Pulmonary artery endothelial cell (primary cell): ENCODE data around the gene DNAJC27. TPM values are rescaled to one million over a fixed set of nuclear protein-coding genes. Genes with fewer than 3 reads are reported as not detected.
"Not testable (repeated sequence)": the region's sequence is repeated elsewhere in the genome, so short reads cannot be mapped to it uniquely, and the experiment has no call there.

Experiments used
- DNase-seq: peaks from one replicate; pipeline ENCODE4 v3.0.0-alpha.2; 2011; ENCODE audit warnings: low read depth, low spot score
- total RNA-seq: library from RNA; depleted of rRNA; stranded (reverse); fragments of >200 nt; gene quantifications from 2 replicates; pipeline ENCODE4 v1.2.3, GENCODE V29; 2014

DNAJC27 gene
- total RNA-seq = 2.2 and 2.4 TPM in 2 replicates

DNA sequence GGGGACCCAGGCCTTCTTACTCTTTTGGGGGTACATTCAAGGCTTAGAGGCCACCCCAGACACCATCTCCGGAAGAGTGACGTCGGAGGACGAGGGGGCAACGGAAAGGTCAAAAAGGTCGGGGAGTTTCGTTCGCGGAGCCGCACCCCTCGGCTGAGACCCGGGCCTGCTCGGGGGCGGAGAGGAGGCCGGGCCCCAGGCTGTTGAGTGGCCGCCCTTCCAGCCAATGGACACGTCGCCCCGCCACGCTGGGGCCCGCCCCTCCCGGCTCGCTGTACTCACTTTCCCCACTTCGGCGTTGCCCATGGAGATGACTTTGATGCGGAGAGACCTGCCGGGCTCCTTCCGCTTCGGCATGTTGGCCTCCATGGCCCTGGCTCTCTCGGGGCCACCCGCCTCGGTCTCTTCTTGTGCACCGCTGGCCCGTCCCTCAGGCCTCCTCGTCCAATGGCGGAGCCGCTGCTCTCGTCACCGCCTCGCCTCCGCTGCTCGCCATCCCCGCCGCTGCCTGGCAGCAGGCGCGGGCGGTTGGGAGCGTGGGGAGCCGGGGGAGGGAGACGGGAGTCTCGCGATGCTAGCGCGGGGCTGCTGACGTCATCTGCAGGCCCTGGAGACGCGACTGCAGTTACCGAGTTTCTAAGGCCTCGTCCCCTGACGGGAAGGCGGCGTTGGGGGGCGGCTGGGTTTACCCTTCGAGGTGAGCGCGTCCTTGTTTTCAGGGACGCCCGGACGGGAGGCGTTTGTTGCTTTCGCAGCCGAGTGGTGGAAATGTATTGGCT, at the start of gene DNAJC27:
Gene DNAJC27 (minus strand): TSS at position 420 of the 779 bp plus-strand sequence. CDS start 51 bp downstream, at position 369.
- DNase-seq = peak; percentile 93

- DNase-seq = no peak
Observed at GRCh38 chr2:25018681-25019080, 46.9 kb upstream of the DNAJC27 start.

DNA sequence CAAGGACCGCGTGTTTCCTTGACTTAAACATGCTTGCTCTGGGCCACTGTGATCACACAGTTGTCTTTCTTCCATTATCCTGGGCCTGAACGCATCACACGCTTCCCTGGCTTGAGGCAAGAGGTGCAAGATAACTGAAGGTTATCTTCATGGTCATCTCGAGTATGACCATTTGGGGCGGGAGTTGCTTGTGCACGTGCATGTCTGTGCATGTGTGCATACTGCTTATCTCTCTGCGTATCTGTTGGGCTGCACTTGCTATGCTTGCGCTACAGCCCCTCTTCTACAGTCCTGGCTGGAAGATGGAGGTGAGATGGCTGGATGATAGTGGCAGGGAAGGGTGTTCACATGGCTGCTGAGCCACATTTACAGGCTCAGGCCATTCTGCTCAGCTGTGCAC, 42.9 kb upstream of the DNAJC27 start:
- no peak for DNase-seq

DNA sequence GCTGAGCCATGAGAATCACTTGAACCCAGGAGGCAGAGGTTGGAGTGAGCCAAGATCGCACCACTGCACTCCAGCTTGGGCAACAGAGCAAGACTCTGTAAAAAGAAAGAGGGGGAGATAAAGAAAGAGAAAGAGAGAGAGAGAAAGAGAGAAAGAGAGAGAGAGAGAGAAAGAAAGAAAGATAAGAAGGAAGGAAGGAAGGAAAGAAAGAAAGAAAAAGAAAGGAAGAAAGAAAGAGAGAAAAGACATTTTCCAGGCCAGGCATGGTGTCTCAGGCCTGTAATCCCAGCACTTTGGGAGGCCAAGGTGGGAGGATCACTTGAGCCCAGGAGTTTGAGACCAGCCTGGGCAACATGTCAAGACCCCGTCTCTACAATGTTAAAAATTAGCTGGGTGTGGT, 39.6 kb upstream of the DNAJC27 start:
- not testable (repeated sequence) for DNase-seq

DNA sequence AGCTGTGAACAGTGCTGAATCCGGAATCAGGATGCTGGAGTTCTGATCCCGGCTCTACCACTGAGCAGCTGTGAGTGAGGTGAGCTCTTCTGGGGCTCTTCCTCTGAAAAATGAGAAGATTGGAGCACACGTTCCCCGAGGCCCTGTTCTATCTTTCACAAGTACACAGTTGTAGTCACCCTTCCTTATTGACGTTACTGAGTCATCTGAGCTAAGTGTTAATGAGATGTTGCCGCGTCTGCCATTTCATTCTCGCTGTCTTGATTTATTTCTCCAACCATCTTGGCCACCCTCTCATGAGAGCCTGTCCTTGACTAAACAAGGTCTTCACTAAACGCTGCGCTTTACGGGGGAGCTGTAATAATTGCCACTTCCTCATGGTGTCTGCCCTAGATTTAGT, 38.2 kb upstream of the DNAJC27 start:
- no peak for DNase-seq

DNA sequence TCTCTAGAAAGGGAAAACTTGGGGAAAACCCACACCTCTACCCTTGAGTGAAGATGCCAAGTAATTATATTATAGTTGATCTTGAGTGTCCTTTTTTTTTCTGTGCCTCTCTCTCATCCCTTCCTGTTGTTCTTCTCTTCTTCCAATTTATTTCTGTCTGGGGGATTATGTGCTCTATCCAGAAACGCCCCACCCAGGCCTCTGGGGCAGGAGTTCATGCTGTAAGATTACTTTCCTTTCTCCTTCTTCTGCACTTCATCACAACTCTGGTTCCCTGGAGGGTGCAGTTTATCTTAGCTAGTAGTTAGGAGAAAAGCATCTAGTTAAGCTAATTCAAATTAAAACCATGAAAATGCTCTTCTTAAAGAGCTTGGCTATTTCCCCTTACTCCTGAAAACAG, 30.3 kb upstream of the DNAJC27 start:
- no peak for DNase-seq

DNA sequence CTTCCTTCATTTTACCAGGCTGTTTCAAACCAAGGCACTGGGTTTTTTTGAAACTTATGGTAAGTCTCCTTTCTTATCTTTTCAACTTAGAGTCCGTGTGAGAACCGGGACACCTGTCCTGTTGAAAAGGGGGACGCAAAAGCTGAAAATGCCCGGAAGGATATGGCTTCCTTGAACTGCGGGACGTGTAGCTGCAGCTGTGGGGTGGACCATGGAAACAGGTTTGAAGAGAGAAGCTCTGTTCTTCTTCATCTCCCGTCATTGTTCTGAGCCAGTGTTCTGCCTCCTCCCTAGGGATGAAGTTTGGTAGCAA, 29.5 kb upstream of the DNAJC27 start:
- DNase-seq = no peak

- no peak for DNase-seq
Observed at GRCh38 chr2:25000503-25001324, 29.0 kb upstream of the DNAJC27 start.

DNA sequence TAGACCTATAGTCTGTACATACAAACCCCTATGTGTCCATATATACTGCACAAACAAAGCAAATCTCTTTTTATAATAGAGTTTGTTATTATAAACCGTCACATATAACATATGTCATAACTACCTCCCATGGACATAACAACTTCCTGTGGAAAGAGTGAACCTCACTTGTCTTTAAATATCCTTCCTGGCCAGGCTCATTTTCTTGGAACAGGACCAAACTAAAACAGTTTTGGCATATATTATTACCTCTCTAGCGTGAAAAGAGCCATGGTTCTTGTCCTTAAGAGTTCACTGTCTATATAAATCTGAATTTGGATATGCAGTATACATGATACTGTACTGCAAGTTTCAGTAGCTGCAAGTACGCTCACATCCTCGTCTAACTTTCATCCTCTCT, 28.3 kb upstream of the DNAJC27 start:
- DNase-seq = no peak

- DNase-seq = not testable (repeated sequence)
Observed at GRCh38 chr2:24999097-24999496, 27.3 kb upstream of the DNAJC27 start.

GRCh38 chr2:24994146-24994724, 22.5 kb upstream of the DNAJC27 start:
- no peak for DNase-seq

GRCh38 chr2:24993406-24994145, 21.8 kb upstream of the DNAJC27 start:
- no peak for DNase-seq

DNA sequence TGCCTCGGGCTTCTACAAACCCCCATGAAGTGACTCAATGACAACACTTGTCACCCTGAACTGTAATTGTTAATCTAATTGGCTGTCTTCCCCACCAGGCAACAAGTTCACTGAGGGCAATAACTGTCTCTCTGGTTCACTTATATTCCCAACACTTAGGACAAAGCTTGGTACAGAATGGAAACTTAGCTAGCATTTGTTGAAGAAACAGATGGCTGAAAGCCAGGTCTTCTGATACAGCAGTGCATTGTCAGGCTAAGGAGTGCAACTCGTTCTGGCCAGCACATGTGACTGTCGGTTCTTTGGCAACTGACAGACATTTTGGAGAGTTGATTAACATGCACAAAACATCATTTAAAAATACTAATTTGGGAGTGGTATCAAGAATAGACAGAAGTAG, 14.6 kb upstream of the DNAJC27 start:
- no peak for DNase-seq

GRCh38 chr2:24985511-24985910, 13.8 kb upstream of the DNAJC27 start:
- no peak for DNase-seq

DNA sequence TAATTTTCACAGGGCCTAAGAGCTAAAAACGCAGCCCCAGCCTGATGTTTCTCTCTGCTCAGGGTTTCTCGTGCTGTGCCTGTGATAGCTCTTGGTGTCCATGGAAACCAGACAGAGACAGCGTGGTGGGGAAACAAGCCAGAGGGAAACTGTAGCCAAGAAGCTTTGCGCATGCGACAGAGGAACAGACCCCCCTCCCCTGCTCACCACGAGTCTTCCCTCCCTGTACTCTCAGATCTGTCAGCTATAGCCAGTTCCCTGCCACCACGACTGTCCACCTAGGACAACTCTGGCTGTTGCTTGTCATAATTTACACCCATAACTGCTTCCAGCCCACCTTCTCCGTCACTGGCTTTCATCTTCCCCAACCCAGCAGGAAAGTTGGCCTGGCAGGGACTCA, 13.2 kb upstream of the DNAJC27 start:
- no peak for DNase-seq

GRCh38 chr2:24981411-24982136, 9.8 kb upstream of the DNAJC27 start:
- no peak for DNase-seq

GRCh38 chr2:24978661-24979060, 6.9 kb upstream of the DNAJC27 start:
- DNase-seq = no peak

- DNase-seq = no peak
Observed at GRCh38 chr2:24977631-24978030, 5.9 kb upstream of the DNAJC27 start.

- DNase-seq = no peak
Observed at GRCh38 chr2:24973812-24974211, 2.1 kb upstream of the DNAJC27 start.

DNA sequence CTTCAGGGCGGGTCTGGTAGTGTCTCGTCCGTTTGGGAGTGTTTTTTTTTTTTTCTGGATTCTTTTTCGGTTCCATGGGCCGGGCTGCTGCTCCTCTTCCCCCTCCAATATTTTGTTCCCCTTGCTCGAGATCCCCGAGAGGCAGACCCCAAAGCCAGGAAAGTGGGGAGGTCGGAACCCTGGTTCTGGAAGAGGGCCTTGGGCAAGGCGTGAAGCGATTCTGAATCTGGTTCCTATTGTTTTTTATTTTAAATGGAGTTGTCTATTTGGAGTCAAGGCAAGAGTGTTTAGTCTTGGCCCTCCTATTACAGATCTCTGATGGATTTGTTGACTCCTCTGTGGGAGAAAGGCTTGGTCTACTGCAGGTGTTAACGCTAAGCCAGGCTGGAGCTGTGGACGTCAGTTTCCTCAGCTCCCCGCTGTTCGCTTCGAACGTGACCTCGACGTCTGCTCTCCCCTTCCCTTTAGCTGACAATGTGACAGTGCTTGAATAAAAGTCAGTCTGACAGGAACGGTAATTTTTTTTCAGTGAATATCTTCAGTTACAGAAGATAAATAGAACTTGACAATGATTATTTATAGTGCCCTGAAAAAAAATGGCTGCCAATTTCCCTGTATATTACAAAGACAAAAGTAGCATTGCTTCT, 683 bp upstream of the DNAJC27 start:
- DNase-seq = no peak

GRCh38 chr2:24971286-24971535, 544 bp downstream of the DNAJC27 start:
- DNase-seq = no peak
